Heart left ventricle (tissue), 16 donors: ENCODE results near the gene KRT20. TPM values are rescaled to one million over a fixed set of nuclear protein-coding genes. Genes with fewer than 3 reads are reported as not detected.

Experiments used
- ATAC-seq, 4 donors: fragments of 200-7000 bp; cut with Tn5 transposase; one replicate each; pipeline ENCODE4 v1.9.1; 2020 to 2022; ENCODE audit warnings: moderate library complexity in 4 of 4, mild to moderate bottlenecking in 3 of 4, moderate number of reproducible peaks in 1 of 4
- DNase-seq, 5 donors: peaks; one replicate each; pipeline ENCODE4 v3.0.0-alpha.2; 2020
- H3K27ac ChIP-seq, 12 donors: fragments of 200-600 bp; sonication (generic) in 4 of 12; one replicate each; pipeline versions ENCODE4 v1.5.0 to v1.8.0; 2016 to 2022; ENCODE audit warnings: mild to moderate bottlenecking in 2 of 12
- H3K27me3 ChIP-seq, 9 donors: fragments of 200-600 bp; sonication (generic) in 2 of 9; one replicate each; pipeline versions ENCODE4 v1.5.1 to v1.8.0; 2016 to 2022; ENCODE audit warnings: mild to moderate bottlenecking in 3 of 9
- H3K36me3 ChIP-seq, 9 donors: fragments of 200-600 bp; sonication (generic) in 2 of 9; one replicate each; pipeline versions ENCODE4 v1.5.0 to v1.8.0; 2018 to 2022; ENCODE audit warnings: mild to moderate bottlenecking in 2 of 9
- H3K4me1 ChIP-seq, 12 donors: fragments of 200-600 bp; sonication (generic) in 4 of 12; one replicate each; pipeline versions ENCODE4 v1.5.0 to v1.8.0; 2016 to 2022; ENCODE audit warnings: mild to moderate bottlenecking in 3 of 12
- H3K4me3 ChIP-seq, 12 donors: fragments of 200-600 bp; sonication (generic) in 4 of 12; one replicate each; pipeline versions ENCODE4 v1.5.0 to v1.8.0; 2017 to 2022; ENCODE audit warnings: mild to moderate bottlenecking in 9 of 12, moderate library complexity in 4 of 12
- H3K9me3 ChIP-seq, 12 donors: fragments of 200-600 bp; sonication (generic) in 4 of 12; one replicate each; pipeline versions ENCODE4 v1.5.0 to v1.8.0; 2016 to 2022; ENCODE audit warnings: mild to moderate bottlenecking in 1 of 12
- POLR2A ChIP-seq, 2 donors: fragments of 450-650 bp; IDR thresholded peaks; one replicate each; pipeline ENCODE4 v1.6.1; 2017; ENCODE audit warnings: antibody characterized with exemption in 2 of 2, mild to moderate bottlenecking in 2 of 2, moderate library complexity in 2 of 2
- WGBS, 4 donors: extraction: QIAGEN DNeasy Blood & Tissue Kit in 2 of 4; methylation state at CpG; one replicate each; pipeline versions ENCODE4 v1.1.5 to v1.1.7; 2013 to 2018; 5-methylcytosine and 5-hydroxymethylcytosine counted together
- intact Hi-C, 10 donors: fragments of 100-400 bp; cut with DNase I; formaldehyde crosslinking; loops; one replicate each; pipeline versions ENCODE4 v1.11.1 to v1.14.2; 2022
- polyA plus RNA-seq, 2 donors: library from polyadenylated mRNA; stranded (reverse); fragments of 200-250 nt; gene quantifications; one replicate each; pipeline ENCODE4 v1.2.3, GENCODE V29; 2013
- total RNA-seq, 9 donors: library from RNA; depleted of rRNA in 2 of 9; stranded (reverse); fragments of >200 nt in 2 of 9; fragmentation: NEBNext Ultra II Directional in 3 of 9; extraction: Animal tissue kit (Norgen Biotek cat#: 25700) in 3 of 9; gene quantifications; one replicate each; pipeline versions ENCODE4 v1.1.0 to v1.2.4, GENCODE V29; 2016 to 2023
- TF ChIP-seq, protein P1 (sequence below), 12 donors: fragments of 200-600 bp; sonication (generic) in 4 of 12; IDR thresholded peaks; one replicate each; pipeline versions ENCODE4 v1.5.0 to v1.8.0; 2018 to 2022; ENCODE audit warnings: antibody characterized with exemption in 12 of 12, mild to moderate bottlenecking in 5 of 12
- donor health status: ischemic (EF 13 %, LVEDD 7.1; RV severe dilation, severe dysfunction).
- donor health status: healthy with polysubstance abuse.
- donor health status: DM: no; HTN: yes; CAD: no.
- donor health status: DM: no; HTN: no; CAD: no.
- donor health status: ischemic (EF 25% LVEDD 6.9; RV normal size, moderate dysfunction).
- donor health status: ischemic (EF 25% LVEDD 5.7; RV mildly dilated, moderate dysfunction).
- donor health status: healthy.
- donor health status: DM: yes; HTN: yes; CAD: no.
- donor health status: ischemic (EF 35%, LVEDD 5.7; RV mildly dilated, moderate dysfunction).
- donor health status: nonischemic (EF 11% LVEDD 7.7; RV severe dilation, severe dysfunction).
- donor health status: DM: yes; HTN: yes; CAD: no.
- donor health status: PGD.
- donor health status: ischemic (EF 29% LVEDD 5.4; RV normal size, mild dysfunction).
- donor health status: nonischemic (EF 23%, LVEDD 6.1; RV moderate dilation, normal function).

KRT20 gene
- total and polyA plus RNA-seq, 11 donors, result 0.12 TPM; not detected in 10

GRCh38 chr17:40854175-40854814 lies 30.7 kb downstream of the KRT20 start:
- DNase-seq, result no peak
- no peaks in the 10 kb centered on the region for H3K36me3 ChIP-seq
- intact Hi-C loops, result loop anchor here in 2 of 10 donors (10.0 kb wide), 2 partner anchors 49 to 691 kb away; no protein-coding TSS in a partner anchor
- H3K27me3 ChIP-seq, result peaks cover 0 to 10% (median 0%) of the 10 kb centered on the region in 9 donors
- TF ChIP-seq, protein P1, sequence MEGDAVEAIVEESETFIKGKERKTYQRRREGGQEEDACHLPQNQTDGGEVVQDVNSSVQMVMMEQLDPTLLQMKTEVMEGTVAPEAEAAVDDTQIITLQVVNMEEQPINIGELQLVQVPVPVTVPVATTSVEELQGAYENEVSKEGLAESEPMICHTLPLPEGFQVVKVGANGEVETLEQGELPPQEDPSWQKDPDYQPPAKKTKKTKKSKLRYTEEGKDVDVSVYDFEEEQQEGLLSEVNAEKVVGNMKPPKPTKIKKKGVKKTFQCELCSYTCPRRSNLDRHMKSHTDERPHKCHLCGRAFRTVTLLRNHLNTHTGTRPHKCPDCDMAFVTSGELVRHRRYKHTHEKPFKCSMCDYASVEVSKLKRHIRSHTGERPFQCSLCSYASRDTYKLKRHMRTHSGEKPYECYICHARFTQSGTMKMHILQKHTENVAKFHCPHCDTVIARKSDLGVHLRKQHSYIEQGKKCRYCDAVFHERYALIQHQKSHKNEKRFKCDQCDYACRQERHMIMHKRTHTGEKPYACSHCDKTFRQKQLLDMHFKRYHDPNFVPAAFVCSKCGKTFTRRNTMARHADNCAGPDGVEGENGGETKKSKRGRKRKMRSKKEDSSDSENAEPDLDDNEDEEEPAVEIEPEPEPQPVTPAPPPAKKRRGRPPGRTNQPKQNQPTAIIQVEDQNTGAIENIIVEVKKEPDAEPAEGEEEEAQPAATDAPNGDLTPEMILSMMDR (IDR thresholded peaks at IDR 0.05), result no peak
- TF ChIP-seq POLR2A (IDR thresholded peaks at IDR 0.05), result no peak
- WGBS, 4 donors, result 65 to 89% (median 74%) methylated on average over 6 of the region's 6 CpGs
- no peak overlapping the region for H3K27ac ChIP-seq
- peaks cover 0 to 11% (median 2%) of the 10 kb centered on the region in 12 donors for H3K4me1 ChIP-seq
- ATAC-seq, result no peak
- H3K9me3 ChIP-seq, result no peaks in the 10 kb centered on the region
- H3K4me3 ChIP-seq, result no peak overlapping the region

GRCh38 chr17:40852364-40852763 lies 32.7 kb downstream of the KRT20 start:
- TF ChIP-seq, protein P1 (IDR thresholded peaks at IDR 0.05), result no peak
- intact Hi-C loops, result loop anchor here in 2 of 10 donors (10.0 kb wide), 2 partner anchors 48 to 692 kb away; no protein-coding TSS in a partner anchor
- DNase-seq, result no peak
- Histone ChIP-seq H3K4me1 (peaks cover 0 to 8% (median 0%) of the 10 kb centered on the region in 12 donors), H3K4me3 (no peak overlapping the region), H3K9me3 (no peaks in the 10 kb centered on the region), H3K27me3 (peaks cover 0 to 14% (median 0%) of the 10 kb centered on the region in 9 donors), H3K36me3 (no peaks in the 10 kb centered on the region), H3K27ac (no peak overlapping the region)
- no peak for ATAC-seq
- 42 to 64% (median 57%) methylated on average over 1 of the region's 1 CpG for WGBS, 4 donors

DNA sequence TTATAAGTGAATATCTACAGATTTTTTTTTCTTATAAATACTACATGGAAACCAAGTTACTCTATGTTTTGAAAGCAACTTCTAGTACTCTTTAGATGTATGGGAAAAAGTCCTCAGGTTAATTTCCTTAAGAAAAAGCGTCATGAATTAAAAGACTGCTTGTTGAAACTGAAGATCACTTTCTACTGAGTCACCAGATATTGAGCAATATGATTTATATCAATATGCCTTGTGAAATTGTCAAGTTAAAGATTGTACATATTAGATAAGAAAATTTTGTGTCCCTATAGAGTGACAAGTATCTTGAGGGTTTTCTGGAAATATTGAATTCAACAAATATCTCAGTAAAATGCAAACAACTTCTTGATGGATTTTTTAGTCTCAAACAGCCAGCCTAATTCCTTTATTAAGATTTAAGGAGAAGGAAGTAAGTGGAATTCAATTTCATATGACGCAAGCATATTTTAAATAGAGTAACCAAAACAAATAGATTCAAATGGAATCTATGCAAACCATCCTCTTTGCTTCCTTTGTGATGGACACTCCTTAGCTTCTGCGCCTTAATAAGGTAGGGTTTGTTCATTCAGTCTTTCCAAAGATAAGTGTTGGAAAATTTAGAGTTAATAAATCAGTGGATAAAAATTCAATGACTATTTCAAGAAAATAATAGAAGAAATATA lies 34.6 kb downstream of the KRT20 start:
- peaks cover 0 to 14% (median 0%) of the 10 kb centered on the region in 9 donors for H3K27me3 ChIP-seq
- 95% methylated on average over 3 of the region's 3 CpGs for WGBS, 4 donors
- no peaks in the 10 kb centered on the region for H3K36me3 ChIP-seq
- no peak for DNase-seq
- H3K9me3 ChIP-seq, result no peaks in the 10 kb centered on the region
- intact Hi-C loops, result loop anchor here in 2 of 10 donors (10.0 kb wide), 2 partner anchors 46 to 694 kb away; no protein-coding TSS in a partner anchor
- H3K4me1 ChIP-seq, result no peaks in the 10 kb centered on the region
- TF ChIP-seq, protein P1 (IDR thresholded peaks at IDR 0.05), result no peak
- no peak for TF ChIP-seq POLR2A (IDR thresholded peaks at IDR 0.05)
- no peak overlapping the region for H3K27ac ChIP-seq
- ATAC-seq, result no peak
- no peak overlapping the region for H3K4me3 ChIP-seq

- DNase-seq (no peak), ATAC-seq (no peak)
- TF ChIP-seq, protein P1 (IDR thresholded peaks at IDR 0.05), result no peak
- TF ChIP-seq POLR2A (IDR thresholded peaks at IDR 0.05), result no peak
- peaks cover 0 to 14% (median 0%) of the 10 kb centered on the region in 9 donors for H3K27me3 ChIP-seq
- H3K4me3 ChIP-seq, result no peak overlapping the region
- 89 to 94% (median 91%) methylated on average over 4 of the region's 4 CpGs for WGBS, 4 donors
- H3K36me3 ChIP-seq, result no peaks in the 10 kb centered on the region
- intact Hi-C loops, result loop anchor here in 2 of 10 donors (10.0 kb wide), 2 partner anchors 45 to 695 kb away; no protein-coding TSS in a partner anchor
- H3K27ac ChIP-seq, result no peak overlapping the region
- no peaks in the 10 kb centered on the region for H3K9me3 ChIP-seq
- no peaks in the 10 kb centered on the region for H3K4me1 ChIP-seq
These were observed 35.3 kb downstream of the KRT20 start for GRCh38 chr17:40849723-40850122.
